BE2C (cell line): ENCODE results near the gene KIF21B.

Experiments used
- DNase-seq: peaks from one replicate; pipeline ENCODE4 v3.0.0-alpha.2; 2020
- H3K27me3 ChIP-seq: fragments of 250-450 bp; sonication (Bioruptor Pico); 2 replicates; pipeline ENCODE4 v1.5.1; 2020; ENCODE audit warnings: mild to moderate bottlenecking
- H3K36me3 ChIP-seq: fragments of 250-450 bp; sonication (Bioruptor Pico); 2 replicates; pipeline ENCODE4 v1.5.1; 2020; ENCODE audit warnings: mild to moderate bottlenecking
- H3K4me1 ChIP-seq: fragments of 250-450 bp; sonication (Bioruptor Pico); 2 replicates; pipeline ENCODE4 v1.5.1; 2020
- H3K4me3 ChIP-seq: 2 replicates; pipeline ENCODE4 v1.5.1; 2011; ENCODE audit warnings: low read depth, low read length
- H3K9me3 ChIP-seq: fragments of 250-450 bp; sonication (Bioruptor Pico); 2 replicates; pipeline ENCODE4 v1.5.1; 2020
- CTCF ChIP-seq: IDR thresholded peaks from 2 replicates; pipeline ENCODE4 v1.5.1; 2012; ENCODE audit warnings: mild to moderate bottlenecking, low read depth, low read length

Gene KIF21B

GRCh38 chr1:201023920-201024624 lies 558 bp upstream of the KIF21B start:
- no peak for DNase-seq
- no peak overlapping the region for H3K4me3 ChIP-seq
- no peaks in the 10 kb centered on the region for H3K36me3 ChIP-seq
- H3K27me3 ChIP-seq: peaks cover 91% of the 10 kb centered on the region
- H3K9me3 ChIP-seq: no peaks in the 10 kb centered on the region
- no peak for TF ChIP-seq CTCF
- H3K4me1 ChIP-seq: no peaks in the 10 kb centered on the region

DNA sequence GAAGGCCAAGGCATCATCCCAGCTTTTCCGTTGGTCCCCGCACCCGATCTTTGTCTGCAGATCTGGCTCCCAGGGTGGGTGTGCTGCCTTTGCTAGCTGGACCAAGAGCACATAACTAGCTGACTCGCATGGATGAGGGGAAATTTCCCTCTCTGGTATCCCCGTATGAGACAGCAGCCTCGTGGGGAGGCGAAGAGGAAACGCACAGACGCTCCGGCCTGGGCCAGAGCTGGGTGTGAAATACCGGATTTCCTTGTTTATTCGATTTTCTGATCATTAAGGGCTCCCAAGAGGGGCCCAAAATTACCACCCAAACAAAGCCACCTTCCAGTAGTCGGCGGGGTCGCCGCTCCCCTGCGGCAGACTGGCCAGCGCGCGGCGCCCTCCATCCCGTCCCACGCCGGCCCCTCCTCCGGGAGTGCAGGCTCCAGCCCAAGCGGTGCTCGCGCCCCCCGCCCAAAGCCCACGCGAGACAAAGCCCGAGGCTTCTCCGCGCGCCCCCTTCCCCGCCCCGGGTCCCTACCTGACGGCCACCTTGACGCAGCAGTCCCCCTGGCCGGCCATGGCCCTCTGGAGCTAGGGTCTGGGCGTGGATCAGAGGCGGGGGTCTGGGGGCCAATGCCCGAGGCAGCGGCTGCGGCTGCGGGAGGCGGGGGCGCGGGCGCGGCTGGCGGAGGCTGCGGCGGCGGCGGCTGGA lies 546 bp downstream of the KIF21B start:
- Histone ChIP-seq H3K27me3 (peaks cover 92% of the 10 kb centered on the region), H3K9me3 (no peaks in the 10 kb centered on the region), H3K36me3 (no peaks in the 10 kb centered on the region), H3K4me1 (no peaks in the 10 kb centered on the region), H3K4me3 (no peak overlapping the region)
- TF ChIP-seq CTCF: no peak
- no peak for DNase-seq

- no peak for TF ChIP-seq CTCF
- no peak overlapping the region for H3K4me3 ChIP-seq
- peaks cover 92% of the 10 kb centered on the region for H3K27me3 ChIP-seq
- no peaks in the 10 kb centered on the region for H3K4me1 ChIP-seq
- DNase-seq: no peak
- H3K9me3 ChIP-seq: no peaks in the 10 kb centered on the region
- H3K36me3 ChIP-seq: no peaks in the 10 kb centered on the region
Observed at GRCh38 chr1:201022493-201022819, 1.1 kb downstream of the KIF21B start.

GRCh38 chr1:201021630-201022492 lies 1.7 kb downstream of the KIF21B start:
- Histone ChIP-seq H3K4me3 (no peak overlapping the region), H3K9me3 (no peaks in the 10 kb centered on the region), H3K4me1 (peaks cover 4% of the 10 kb centered on the region), H3K27me3 (peaks cover 88% of the 10 kb centered on the region), H3K36me3 (no peaks in the 10 kb centered on the region)
- TF ChIP-seq CTCF: no peak
- DNase-seq: no peak

GRCh38 chr1:201020721-201021629 lies 2.5 kb downstream of the KIF21B start:
- peak; percentile 49 for TF ChIP-seq CTCF
- peaks cover 13% of the 10 kb centered on the region for H3K4me1 ChIP-seq
- H3K27me3 ChIP-seq: peaks cover 88% of the 10 kb centered on the region
- DNase-seq: no peak
- H3K36me3 ChIP-seq: no peaks in the 10 kb centered on the region
- no peak overlapping the region for H3K4me3 ChIP-seq
- H3K9me3 ChIP-seq: no peaks in the 10 kb centered on the region
